ENCODE measurements around the gene ENTREP1. TPM values are rescaled to one million over a fixed set of nuclear protein-coding genes. Genes with fewer than 3 reads are reported as not detected.

Gene ENTREP1
- total RNA-seq, 1 experiment from 2014 or later = 21.3 TPM

DNA sequence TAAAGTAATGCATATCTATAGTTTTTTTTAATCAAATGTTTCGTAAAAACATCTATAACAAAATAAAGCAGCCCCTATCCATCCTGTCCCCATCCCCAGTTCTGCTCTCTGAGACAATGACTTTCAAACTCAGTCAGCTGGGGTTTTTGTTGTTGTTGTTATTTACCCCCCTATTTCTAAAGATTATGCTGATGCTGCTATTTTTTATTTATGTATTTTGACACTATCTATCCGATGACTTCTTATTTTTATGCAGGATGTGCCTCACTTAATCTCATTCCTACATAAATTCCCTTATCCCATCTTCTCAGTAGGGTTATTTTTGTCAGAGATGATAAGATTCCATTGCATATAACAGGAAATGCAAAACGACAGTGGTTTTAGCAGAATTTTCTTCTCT, 45.3 kb upstream of the ENTREP1 start:
- H3K9me3 Mint-ChIP-seq = peaks cover 20 to 27% of the 10 kb centered on the region in 2 experiments
- no peak for DNase-seq
- Histone ChIP-seq H3K27ac (ENCODE audit: insufficient read length, low read depth, low read length) (no peak overlapping the region), H3K23me2 (ENCODE audit: insufficient read length, low read depth, low read length, poor library complexity, severe bottlenecking) (no peaks in the 10 kb centered on the region), H4K8ac (replicated peaks; ENCODE audit: insufficient read length, low read depth, low read length) (no peak overlapping the region), H2BK120ac (ENCODE audit: low read depth, low read length, poor library complexity, severe bottlenecking) (no peak overlapping the region), H2AK5ac (ENCODE audit: insufficient read length, low read length) (no peak overlapping the region), H2BK5ac (ENCODE audit: insufficient read length, low read length) (no peak overlapping the region), H3K23ac (ENCODE audit: insufficient read length, low read depth, low read length) (no peak overlapping the region), H4K91ac (ENCODE audit: insufficient read length, low read depth, low read length) (no peak overlapping the region), H3K56ac (ENCODE audit: insufficient read length, low read depth, low read length) (no peak overlapping the region), H3K9me3 (ENCODE audit: control insufficient read depth, low read depth, low read length) (no peaks in the 10 kb centered on the region), H3T11ph (ENCODE audit: low read length) (no peak overlapping the region), H3K9ac (ENCODE audit: extremely low read depth, insufficient read length, low read length) (no peak overlapping the region), H3K4me1 (ENCODE audit: insufficient read depth, low read length) (no peaks in the 10 kb centered on the region; the same call in 1 of the 2 replicates), H2BK20ac (ENCODE audit: low read depth, low read length, poor library complexity, severe bottlenecking) (no peak overlapping the region), H3K27me3 (ENCODE audit: insufficient read depth, low read length) (no peaks in the 10 kb centered on the region), H3K79me1 (ENCODE audit: insufficient read depth, low read depth, low read length, poor library complexity, severe bottlenecking) (no peaks in the 10 kb centered on the region), H2AFZ (ENCODE audit: low read length) (no peak overlapping the region), H2BK15ac (ENCODE audit: low read depth, low read length) (no peak overlapping the region), H4K20me1 (ENCODE audit: control insufficient read depth, insufficient read depth, insufficient read length) (no peaks in the 10 kb centered on the region), H2BK12ac (ENCODE audit: insufficient read length, low read depth, low read length) (no peak overlapping the region), H3K4me2 (ENCODE audit: insufficient read depth, insufficient read length, low read length) (no peak overlapping the region), H3K18ac (ENCODE audit: insufficient read length, low read depth, low read length) (no peak overlapping the region), H3K79me2 (ENCODE audit: insufficient read depth, low read length) (no peaks in the 10 kb centered on the region), H4K5ac (ENCODE audit: insufficient read length, low read depth, low read length) (no peak overlapping the region), H3K4ac (ENCODE audit: low read depth, low read length) (no peak overlapping the region), H3K14ac (ENCODE audit: insufficient read depth, low read length) (no peak overlapping the region)
- H3K27me3 Mint-ChIP-seq (ENCODE audit: low read depth) = peaks cover 3% of the 10 kb centered on the region; the same call in 1 of the 2 replicates
- peaks cover 8 to 22% (median 9%) of the 10 kb centered on the region in 3 experiments for H3K36me3 Mint-ChIP-seq (ENCODE audit: insufficient read depth in 1 of 3, low read depth in 3 of 3)
- TF ChIP-seq, protein P1, sequence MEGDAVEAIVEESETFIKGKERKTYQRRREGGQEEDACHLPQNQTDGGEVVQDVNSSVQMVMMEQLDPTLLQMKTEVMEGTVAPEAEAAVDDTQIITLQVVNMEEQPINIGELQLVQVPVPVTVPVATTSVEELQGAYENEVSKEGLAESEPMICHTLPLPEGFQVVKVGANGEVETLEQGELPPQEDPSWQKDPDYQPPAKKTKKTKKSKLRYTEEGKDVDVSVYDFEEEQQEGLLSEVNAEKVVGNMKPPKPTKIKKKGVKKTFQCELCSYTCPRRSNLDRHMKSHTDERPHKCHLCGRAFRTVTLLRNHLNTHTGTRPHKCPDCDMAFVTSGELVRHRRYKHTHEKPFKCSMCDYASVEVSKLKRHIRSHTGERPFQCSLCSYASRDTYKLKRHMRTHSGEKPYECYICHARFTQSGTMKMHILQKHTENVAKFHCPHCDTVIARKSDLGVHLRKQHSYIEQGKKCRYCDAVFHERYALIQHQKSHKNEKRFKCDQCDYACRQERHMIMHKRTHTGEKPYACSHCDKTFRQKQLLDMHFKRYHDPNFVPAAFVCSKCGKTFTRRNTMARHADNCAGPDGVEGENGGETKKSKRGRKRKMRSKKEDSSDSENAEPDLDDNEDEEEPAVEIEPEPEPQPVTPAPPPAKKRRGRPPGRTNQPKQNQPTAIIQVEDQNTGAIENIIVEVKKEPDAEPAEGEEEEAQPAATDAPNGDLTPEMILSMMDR (conservative IDR thresholded peaks at IDR 0.05) = no peak
- no CpG with 5 or more reads among the region's 3 CpGs for WGBS (ENCODE audit: extremely low coverage, insufficient read length, low lambda C conversion rate)
- peak overlapping the region in 1 of 3 experiments; percentile 72; a peak in 2 of 7 replicates for H3K27ac Mint-ChIP-seq
- H3K4me1 Mint-ChIP-seq = peaks cover 40 to 45% of the 10 kb centered on the region in 2 experiments
- no peak overlapping the region for H3K4me3 Mint-ChIP-seq
